GM12891 (cell line): ENCODE data around the gene OR4K14.
"Not testable (repeated sequence)": the region's sequence is repeated elsewhere in the genome, so short reads cannot be mapped to it uniquely, and the experiment has no call there.

Experiments used
- DNase-seq: peaks from one replicate; pipeline ENCODE4 v3.0.0; 2011; ENCODE audit warnings: low spot score; ENCODE audit not compliant: insufficient read length
- FAIRE-seq: peaks from 2 replicates; lab custom pipeline; 2011; peaks lifted over from hg19 to GRCh38; lab: Jason Lieb, UNC
- PAX5 ChIP-seq: IDR thresholded peaks from 2 replicates; pipeline ENCODE4 v1.6.1; 2011; ENCODE audit warnings: low read length, moderate library complexity, mild to moderate bottlenecking; ENCODE audit not compliant: insufficient read depth, severe bottlenecking
- POLR2A ChIP-seq: IDR thresholded peaks from 2 replicates; pipeline ENCODE4 v1.6.1; 2011; ENCODE audit warnings: low read depth, low read length, control low read depth
- POLR2AphosphoS5 ChIP-seq: IDR thresholded peaks from 2 replicates; pipeline ENCODE4 v1.6.1; 2011; ENCODE audit warnings: low read depth, low read length, control low read depth
- POU2F2 ChIP-seq: IDR thresholded peaks from 2 replicates; pipeline ENCODE4 v1.6.1; 2011; ENCODE audit warnings: low read depth, mild to moderate bottlenecking, control low read depth, low read length, moderate library complexity
- SPI1 ChIP-seq: IDR thresholded peaks from 2 replicates; pipeline ENCODE4 v1.6.1; 2011; ENCODE audit warnings: low read depth, low read length, control low read depth
- TAF1 ChIP-seq: IDR thresholded peaks from 2 replicates; pipeline ENCODE4 v1.6.1; 2011; ENCODE audit warnings: low read depth, low read length, control low read depth

Gene OR4K14

GRCh38 chr14:19993438-19993837 is 25.7 kb downstream of the OR4K14 start:
- TF ChIP-seq SPI1 (no peak), TAF1 (no peak), POLR2AphosphoS5 (no peak), POU2F2 (no peak), POLR2A (no peak), PAX5 (no peak)
- FAIRE-seq (no peak), DNase-seq (no peak)

- no peak for DNase-seq
- FAIRE-seq: no peak
- TF ChIP-seq POLR2AphosphoS5: no peak
- TF ChIP-seq POU2F2: no peak
- TF ChIP-seq TAF1: no peak
- TF ChIP-seq SPI1: no peak
- TF ChIP-seq PAX5: no peak
- TF ChIP-seq POLR2A: no peak
Observed at GRCh38 chr14:19975291-19975690, 43.8 kb downstream of the OR4K14 start, which contains the start of gene OR4K15. OR4K15 (plus strand) TSS chr14:19975591; CDS start chr14:19975591, 0 bp downstream.

GRCh38 chr14:19974844-19975243 is 44.3 kb downstream of the OR4K14 start:
- no peak for DNase-seq
- no peak for TF ChIP-seq TAF1
- TF ChIP-seq POLR2A: no peak
- no peak for TF ChIP-seq POLR2AphosphoS5
- no peak for TF ChIP-seq POU2F2
- TF ChIP-seq PAX5: no peak
- TF ChIP-seq SPI1: no peak
- FAIRE-seq: no peak

- DNase-seq, FAIRE-seq: not testable (repeated sequence)
Observed at GRCh38 chr14:19969735-19970134, 49.4 kb downstream of the OR4K14 start.
